HepG2 (cell line): ENCODE results near the gene CAMTA2. TPM values are rescaled to one million over a fixed set of nuclear protein-coding genes. Genes with fewer than 3 reads are reported as not detected.

ENCODE experiments used
- ATAC-seq: fragments of 200-7000 bp; cut with Tn5 transposase; 3 replicates; pipeline ENCODE4 v1.9.1; 2020; ENCODE audit warnings: mild to moderate bottlenecking, moderate library complexity
- BruUV-seq: library from RNA; stranded (reverse); fragments of 400-500 nt; replicated peaks from 2 replicates; lab custom pipeline; 2021; lab: Mats Ljungman, UMichigan
- CTCF ChIA-PET: fragments of 300-600 bp; formaldehyde crosslinking; extraction: SDS; loops from one replicate; lab custom pipeline; 2021; ENCODE audit warnings: low total read pairs, inconsistent platforms, low intra/inter-chr PET ratio; lab: Yijun Ruan, JAX
- POLR2A ChIA-PET: fragments of 350-600 bp; sonication (Branson Sonifier 250); formaldehyde crosslinking; loops from one replicate; lab custom pipeline; 2020; ENCODE audit warnings: antibody characterized with exemption, inconsistent platforms; lab: Yijun Ruan, JAX
- DNase-seq: peaks from one replicate; pipeline ENCODE4 v3.0.0-alpha.2; 2015; ENCODE audit warnings: low spot score
- FAIRE-seq: peaks from 3 replicates; lab custom pipeline; 2011; peaks lifted over from hg19 to GRCh38; lab: Jason Lieb, UNC
- H2AFZ ChIP-seq: one replicate; pipeline ENCODE4 v1.6.1; 2011; ENCODE audit warnings: low read length, inconsistent platforms
- H3K27ac ChIP-seq: fragments of 300-600 bp; 3 replicates; pipeline ENCODE4 v1.8.0; 2011; ENCODE audit warnings: mixed run types, mild to moderate bottlenecking, mixed read lengths, low read length, inconsistent platforms; ENCODE audit not compliant: insufficient read depth; ENCODE audit errors: extremely low read length
- H3K27me3 ChIP-seq, 2 experiments: fragments of 200-600 bp in 1 of 2; 2 replicates in 1 of 2; 3 replicates in 1 of 2; pipeline versions ENCODE4 v1.6.0 to v1.8.0; 2011; ENCODE audit warnings: low read length in 2 of 2, mild to moderate bottlenecking in 2 of 2, moderate library complexity in 2 of 2, inconsistent platforms in 1 of 2; ENCODE audit not compliant: insufficient read depth in 2 of 2, control insufficient read depth in 1 of 2
- H3K36me3 ChIP-seq, 2 experiments: fragments of 200-600 bp in 1 of 2; replicated peaks in 1 of 2; 2 replicates in 1 of 2; 3 replicates in 1 of 2; pipeline versions ENCODE4 v1.5.1 to v1.8.0; 2011; ENCODE audit warnings: low read length in 2 of 2, inconsistent platforms in 1 of 2; ENCODE audit not compliant: insufficient read depth in 2 of 2, control insufficient read depth in 1 of 2
- H3K4me1 ChIP-seq: 2 replicates; pipeline ENCODE4 v1.5.1; 2012; ENCODE audit warnings: low read length, inconsistent platforms; ENCODE audit not compliant: insufficient read depth
- H3K4me2 ChIP-seq: 2 replicates; pipeline ENCODE4 v1.6.0; 2011; ENCODE audit warnings: low read depth, low read length, inconsistent platforms
- H3K4me3 ChIP-seq, 3 experiments: fragments of 200-600 bp in 1 of 3; sonication (generic), shearing (Covaris generic) in 1 of 3; replicated peaks in 1 of 3; 2 replicates each; pipeline ENCODE4 v1.5.1; 2011 to 2016; ENCODE audit warnings: low read length in 3 of 3, inconsistent platforms in 2 of 3, low read depth in 2 of 3, mild to moderate bottlenecking in 2 of 3, control low read depth in 1 of 3, mixed read lengths in 1 of 3; ENCODE audit not compliant: insufficient read depth in 1 of 3
- H3K79me2 ChIP-seq: one replicate; pipeline ENCODE4 v1.6.1; 2011; ENCODE audit warnings: low read length, inconsistent platforms; ENCODE audit not compliant: insufficient read depth
- H3K9ac ChIP-seq: 2 replicates; pipeline ENCODE4 v1.6.0; 2011; ENCODE audit warnings: mild to moderate bottlenecking, low read depth, low read length, inconsistent platforms; ENCODE audit not compliant: insufficient read depth
- H3K9me3 ChIP-seq: 2 replicates; pipeline ENCODE4 v1.5.1; 2012; ENCODE audit warnings: mild to moderate bottlenecking, low read length
- H4K20me1 ChIP-seq: 2 replicates; pipeline ENCODE4 v1.6.0; 2011; ENCODE audit warnings: inconsistent platforms, mild to moderate bottlenecking, low read length, moderate library complexity; ENCODE audit not compliant: insufficient read depth
- AGO2 ChIP-seq: fragments of 200-400 bp; formaldehyde crosslinking; optimal IDR thresholded peaks from 2 replicates; pipeline ENCODE3; 2017; ENCODE audit warnings: mild to moderate bottlenecking, low read depth, low read length, moderate library complexity
- CTCF ChIP-seq: sonication (generic); formaldehyde crosslinking; IDR thresholded peaks from 2 replicates; pipeline ENCODE4 v1.5.0; 2020; ENCODE audit warnings: mild to moderate bottlenecking, missing genetic modification reagents, moderate library complexity
- THAP7 ChIP-seq: sonication (generic); formaldehyde crosslinking; IDR thresholded peaks from 2 replicates; pipeline ENCODE4 v1.8.1; 2023; ENCODE audit warnings: mild to moderate bottlenecking, missing genetic modification reagents
- ZNF660 ChIP-seq: sonication (generic); formaldehyde crosslinking; IDR thresholded peaks from 2 replicates; pipeline ENCODE4 v1.5.1; 2020; ENCODE audit warnings: mild to moderate bottlenecking, low read depth, missing genetic modification reagents, borderline replicate concordance
- WGBS: methylation state at CpG from one replicate; pipeline ENCODE4 v1.1.6; 2017; ENCODE audit warnings: low lambda C conversion rate; 5-methylcytosine and 5-hydroxymethylcytosine counted together
- in situ Hi-C: cut with HindIII; loops from 2 replicates; pipeline ENCODE4 v1.10.0; 2017; ENCODE audit warnings: low pct_unique_long_range_greater_than_20kb; ENCODE audit not compliant: extremely low pct_ligation_motif_present
- intact Hi-C: fragments of 100-400 bp; cut with micrococcal nuclease; formaldehyde crosslinking; loops from one replicate; pipeline ENCODE4 v1.10.0; 2022; ENCODE audit not compliant: unreplicated experiment
- polyA plus RNA-seq, 8 experiments: library from polyadenylated mRNA; depleted of rRNA in 3 of 8; stranded (reverse) in 7 of 8; unstranded in 1 of 8; fragments of >200 nt; fragmentation: Illumina TruSeq in 4 of 8; extraction: Trizol in 4 of 8; gene quantifications; 2 replicates each; pipeline versions ENCODE4 v1.2.1 to v1.2.3, GENCODE V29; 2011 to 2016; ENCODE audit warnings: low read depth in 4 of 8, missing spikeins in 1 of 8, mixed read lengths in 1 of 8; ENCODE audit not compliant: insufficient read depth in 1 of 8
- total RNA-seq, 5 experiments: library from RNA; depleted of rRNA; stranded (reverse); fragments of >200 nt; fragmentation: Illumina TruSeq; extraction: Trizol; gene quantifications; 2 replicates each; pipeline ENCODE4 v1.2.3, GENCODE V29; 2016; ENCODE audit warnings: low read depth in 1 of 5

The CAMTA2 gene
- total and polyA plus RNA-seq, 2 of the 13 experiments (the other 11 are each of a cell fraction or from before 2014, with no cell fraction given) = 4.1 to 7.1 TPM

- CTCF ChIA-PET = no interaction called here
- FAIRE-seq (no peak), ATAC-seq (peak; percentile 16; the same call in 2 of the 3 replicates), DNase-seq (no peak)
- POLR2A ChIA-PET = interaction anchor here (0.8 to 5.8 kb wide), 2 partner anchors 9 to 12 kb away, joined by 3 to 43 read pairs; partner anchors contain the start of genes PFN1 and SPAG7
- WGBS = 88% methylated on average over 5 of the region's 10 CpGs
- no TSS peak for BruUV-seq
- peaks cover 3 to 27% of the 10 kb centered on the region in 2 experiments; a peak in 4 of 5 replicates for H3K36me3 ChIP-seq
- no peak overlapping the region for H3K9ac ChIP-seq
- no peaks in the 10 kb centered on the region for H4K20me1 ChIP-seq
- H3K4me1 ChIP-seq = peaks cover 27% of the 10 kb centered on the region
- H3K27ac ChIP-seq = no peak overlapping the region
- no peaks in the 10 kb centered on the region for H3K27me3 ChIP-seq
- no peak overlapping the region for H2AFZ ChIP-seq
- H3K4me2 ChIP-seq = no peak overlapping the region
- H3K79me2 ChIP-seq = peaks cover 6% of the 10 kb centered on the region
- intact Hi-C loops = no loop called here
- TF ChIP-seq THAP7 (CRISPR knock-in tag) (no peak), CTCF (peak; percentile 37)
- in situ Hi-C loops = no loop called here
- H3K9me3 ChIP-seq = no peaks in the 10 kb centered on the region
- no peak overlapping the region for H3K4me3 ChIP-seq
These were observed 30.9 kb downstream of the CAMTA2 start for GRCh38 chr17:4956493-4957061.

- 93% methylated on average over 8 of the region's 8 CpGs for WGBS
- Histone ChIP-seq H2AFZ (no peak overlapping the region), H3K27me3 (no peaks in the 10 kb centered on the region), H3K4me3 (no peak overlapping the region), H3K36me3 (peaks cover 3 to 17% of the 10 kb centered on the region in 2 experiments; a peak in 3 of 5 replicates), H3K79me2 (peaks cover 12% of the 10 kb centered on the region), H3K27ac (no peak overlapping the region), H3K9ac (no peak overlapping the region), H4K20me1 (no peaks in the 10 kb centered on the region), H3K4me1 (peaks cover 39% of the 10 kb centered on the region), H3K4me2 (no peak overlapping the region), H3K9me3 (no peaks in the 10 kb centered on the region)
- no peak for TF ChIP-seq ZNF660 (CRISPR knock-in tag)
- TF ChIP-seq AGO2 = peak; percentile 55
- intact Hi-C loops (no loop called here), in situ Hi-C loops (no loop called here)
- FAIRE-seq (no peak), ATAC-seq (no peak), DNase-seq (no peak)
- BruUV-seq = no TSS peak
- CTCF ChIA-PET = no interaction called here
- POLR2A ChIA-PET = interaction anchor here (5.8 kb wide), 1 partner anchor 13 kb away, joined by 43 read pairs; the partner anchor contains the start of gene SPAG7
These were observed 32.4 kb downstream of the CAMTA2 start for GRCh38 chr17:4955091-4955490.
